Measurements from ENCODE around the gene THEM5.

The THEM5 gene

GRCh38 chr1:151838222-151839081 is 15.1 kb downstream of the THEM5 start:
- peak; percentile 56 for DNase-seq

DNA sequence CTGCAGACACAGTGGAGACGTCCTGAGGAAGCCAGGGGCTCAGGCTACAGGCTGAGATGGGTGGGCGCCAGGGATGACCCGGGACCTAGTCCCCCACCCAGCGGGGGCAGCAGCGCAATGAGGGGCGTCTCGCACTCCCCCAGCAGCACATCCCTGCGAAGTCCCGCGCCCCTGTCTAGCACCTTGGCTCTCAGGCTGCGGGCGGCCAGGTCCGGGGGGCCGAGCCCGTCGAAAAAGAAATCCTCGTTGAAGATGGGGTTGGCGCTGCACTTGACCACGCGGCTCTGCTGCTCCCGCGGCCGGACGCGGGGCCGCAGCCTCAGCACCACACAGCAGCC is 15.7 kb downstream of the THEM5 start:
- no peak for DNase-seq

GRCh38 chr1:151837197-151837596 is 16.3 kb downstream of the THEM5 start:
- DNase-seq: no peak

DNA sequence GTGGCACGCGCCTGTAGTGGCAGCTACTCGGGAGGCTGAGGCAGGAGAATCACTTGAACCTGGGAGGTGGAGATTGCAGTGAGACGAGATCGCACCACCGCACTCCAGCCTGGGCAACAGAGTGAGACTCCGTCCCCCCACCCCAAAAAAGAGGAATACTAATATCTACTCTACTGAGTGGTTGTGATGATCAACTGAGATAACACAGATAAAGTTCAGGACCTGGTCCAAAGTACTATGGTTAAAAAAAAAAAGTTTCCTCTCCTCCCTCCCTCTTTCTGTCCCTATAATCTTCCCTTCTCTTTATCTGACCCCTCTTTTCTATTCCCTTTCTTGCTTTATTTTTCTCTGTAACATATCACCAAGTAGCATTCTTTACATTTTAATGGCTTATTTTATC is 17.9 kb downstream of the THEM5 start:
- DNase-seq: no peak

DNA sequence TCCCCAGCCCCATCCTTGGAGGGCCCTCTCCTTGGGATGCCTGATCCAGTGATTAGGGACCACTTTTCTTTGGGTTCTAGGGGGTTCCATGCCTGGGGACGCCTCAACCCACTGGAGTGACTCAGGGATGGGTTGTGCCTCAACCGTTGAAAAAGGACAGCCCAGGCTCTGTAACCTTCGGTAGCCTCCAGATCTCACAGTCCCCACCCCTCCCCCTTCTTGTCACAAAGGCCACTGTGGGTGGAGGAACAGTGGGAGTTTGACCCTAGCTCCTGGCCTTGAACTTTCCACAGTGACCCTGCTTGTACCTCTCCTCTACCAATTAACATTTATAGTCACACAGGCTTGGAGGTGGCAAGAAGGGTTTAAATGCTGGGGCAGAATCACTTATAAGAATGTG is 19.3 kb downstream of the THEM5 start:
- no peak for DNase-seq

DNA sequence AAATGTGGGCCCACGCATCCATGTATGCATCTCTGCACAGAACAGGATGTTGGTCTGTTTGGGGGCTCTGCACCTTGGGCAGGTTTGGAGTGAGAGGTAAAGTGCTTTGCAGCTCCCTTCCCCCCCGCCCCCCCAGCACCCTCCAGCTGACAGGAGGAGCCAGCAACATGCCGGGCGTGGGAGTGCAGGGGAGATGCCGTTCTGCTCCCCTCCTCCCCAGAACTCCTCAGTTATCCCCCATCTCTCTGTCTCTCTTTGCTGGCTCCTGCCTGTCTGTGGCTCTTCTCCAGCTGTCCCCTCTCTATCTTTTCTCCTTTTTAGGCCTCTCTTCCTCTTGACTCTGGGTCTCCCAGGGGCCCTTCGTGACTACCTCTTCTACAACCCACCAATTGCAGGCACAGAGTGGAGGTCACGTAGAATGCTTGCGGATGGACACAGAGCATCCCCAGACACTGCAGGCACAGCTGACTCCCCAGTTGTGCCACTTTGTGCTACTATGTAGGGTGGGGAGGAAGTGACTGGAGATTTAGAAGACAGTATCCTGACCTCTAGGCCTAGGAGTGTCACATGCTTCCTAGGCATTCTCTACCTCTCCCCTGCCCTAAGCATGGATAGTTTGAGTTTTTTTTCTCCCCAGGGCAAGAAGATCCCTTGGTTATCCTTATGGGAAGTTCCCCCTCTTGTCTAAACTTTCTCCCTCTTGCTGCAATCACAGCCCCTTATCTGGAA is 20.2 kb downstream of the THEM5 start:
- no peak for DNase-seq

GRCh38 chr1:151832318-151832980 is 21.1 kb downstream of the THEM5 start:
- no peak for DNase-seq

DNA sequence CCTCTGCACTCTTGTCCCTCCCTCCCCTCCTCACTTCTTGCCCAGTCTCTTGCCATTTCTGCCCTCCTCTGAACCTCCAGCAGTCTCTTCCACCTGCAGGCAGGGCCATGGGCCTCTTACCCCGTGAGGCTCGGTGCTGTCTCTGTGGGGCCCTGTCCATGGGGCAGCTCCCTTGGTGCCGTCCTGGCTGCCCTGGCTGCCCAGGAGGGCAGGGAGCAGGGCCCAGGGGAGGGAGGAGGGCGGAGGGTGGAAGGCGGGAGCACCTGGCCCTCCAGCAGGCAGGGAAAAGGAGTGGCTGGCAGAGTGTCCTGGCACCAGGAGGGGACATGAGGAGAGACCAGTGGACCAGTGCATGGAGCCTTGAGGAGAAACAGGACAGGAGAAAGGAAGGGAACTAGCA is 21.9 kb downstream of the THEM5 start, which contains the start of gene RORC:
RORC (minus strand) TSS at position 198 of the 400 bp plus-strand sequence; CDS start at position 160, 38 bp downstream.
- DNase-seq: no peak

DNA sequence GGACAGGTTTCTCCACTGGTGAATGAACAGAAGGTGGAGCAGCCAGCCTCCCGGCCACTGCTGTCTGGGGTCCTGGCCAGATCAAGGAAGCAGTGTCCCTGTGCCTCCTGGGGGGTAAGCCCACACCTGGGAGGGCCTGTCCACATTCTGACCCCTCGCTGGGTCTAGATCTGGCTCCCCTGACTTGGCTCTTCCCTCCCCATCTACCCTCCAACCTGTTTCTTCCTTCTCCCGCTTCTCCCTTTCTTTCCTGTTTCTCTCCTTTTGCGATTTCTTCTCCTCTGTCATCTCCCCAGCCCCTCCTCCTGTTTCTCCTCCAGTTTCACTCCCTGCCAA is 22.3 kb downstream of the THEM5 start:
- no peak for DNase-seq

DNA sequence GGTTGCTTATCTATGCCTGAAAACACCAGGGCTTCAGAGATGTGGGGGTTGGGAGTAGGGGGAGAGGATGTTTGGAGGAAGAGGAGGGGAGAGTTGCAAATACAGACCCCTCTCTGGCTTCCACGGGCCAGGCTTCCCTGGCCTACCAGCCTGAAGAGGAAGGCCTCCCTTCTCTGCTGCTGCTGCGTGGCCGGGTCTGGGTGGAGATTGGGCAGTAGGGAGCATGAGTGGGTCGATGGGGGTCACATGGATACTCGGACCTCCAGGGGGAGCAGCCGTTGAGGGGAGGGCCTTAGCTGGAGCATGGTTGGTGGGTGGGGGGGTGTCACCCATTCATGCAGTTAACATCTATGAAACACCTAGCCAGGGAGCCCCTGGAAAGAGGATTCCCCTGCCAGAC is 23.5 kb downstream of the THEM5 start:
- no peak for DNase-seq

GRCh38 chr1:151829352-151830046 is 24.0 kb downstream of the THEM5 start:
- DNase-seq: no peak

DNA sequence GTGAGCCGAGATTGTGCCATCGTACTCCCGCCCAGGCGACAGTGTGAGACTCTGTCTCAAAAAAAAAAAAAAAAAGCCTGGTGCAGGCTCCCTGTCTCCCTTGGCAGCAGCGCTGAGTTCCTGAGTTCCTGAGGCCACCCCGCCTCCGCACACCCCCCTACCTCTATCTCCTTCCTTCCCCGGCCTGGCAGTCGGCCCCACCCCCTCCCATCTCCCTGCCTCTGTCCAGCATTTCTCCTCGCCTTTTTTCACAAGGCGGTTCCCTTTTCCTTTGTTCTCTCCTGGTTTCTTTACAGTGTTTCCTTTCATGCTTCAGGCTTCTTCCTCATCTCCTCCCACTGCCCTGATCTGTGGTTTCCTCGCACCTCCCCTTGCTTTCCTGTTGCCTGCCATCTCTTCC is 24.6 kb downstream of the THEM5 start:
- no peak for DNase-seq

DNA sequence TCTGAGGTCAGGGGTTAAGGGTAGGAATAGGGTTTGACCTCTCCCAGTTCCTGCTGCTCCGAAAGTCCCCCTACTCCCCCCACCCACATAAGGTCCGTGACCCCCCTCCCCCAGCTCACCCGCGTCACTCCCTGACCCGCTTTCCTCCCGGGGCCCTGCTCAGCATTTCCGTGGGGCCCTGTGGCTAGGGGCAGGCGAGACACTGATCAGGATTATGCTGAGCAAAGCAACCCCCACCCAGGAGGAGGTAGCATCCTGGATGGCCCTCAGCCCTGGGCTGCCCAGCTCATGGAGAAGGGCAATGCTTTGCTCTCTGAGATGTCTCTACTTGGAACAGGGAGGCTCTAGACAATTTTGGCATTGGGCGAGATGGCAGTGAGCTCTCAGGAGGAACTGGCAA is 25.7 kb downstream of the THEM5 start:
- no peak for DNase-seq

DNA sequence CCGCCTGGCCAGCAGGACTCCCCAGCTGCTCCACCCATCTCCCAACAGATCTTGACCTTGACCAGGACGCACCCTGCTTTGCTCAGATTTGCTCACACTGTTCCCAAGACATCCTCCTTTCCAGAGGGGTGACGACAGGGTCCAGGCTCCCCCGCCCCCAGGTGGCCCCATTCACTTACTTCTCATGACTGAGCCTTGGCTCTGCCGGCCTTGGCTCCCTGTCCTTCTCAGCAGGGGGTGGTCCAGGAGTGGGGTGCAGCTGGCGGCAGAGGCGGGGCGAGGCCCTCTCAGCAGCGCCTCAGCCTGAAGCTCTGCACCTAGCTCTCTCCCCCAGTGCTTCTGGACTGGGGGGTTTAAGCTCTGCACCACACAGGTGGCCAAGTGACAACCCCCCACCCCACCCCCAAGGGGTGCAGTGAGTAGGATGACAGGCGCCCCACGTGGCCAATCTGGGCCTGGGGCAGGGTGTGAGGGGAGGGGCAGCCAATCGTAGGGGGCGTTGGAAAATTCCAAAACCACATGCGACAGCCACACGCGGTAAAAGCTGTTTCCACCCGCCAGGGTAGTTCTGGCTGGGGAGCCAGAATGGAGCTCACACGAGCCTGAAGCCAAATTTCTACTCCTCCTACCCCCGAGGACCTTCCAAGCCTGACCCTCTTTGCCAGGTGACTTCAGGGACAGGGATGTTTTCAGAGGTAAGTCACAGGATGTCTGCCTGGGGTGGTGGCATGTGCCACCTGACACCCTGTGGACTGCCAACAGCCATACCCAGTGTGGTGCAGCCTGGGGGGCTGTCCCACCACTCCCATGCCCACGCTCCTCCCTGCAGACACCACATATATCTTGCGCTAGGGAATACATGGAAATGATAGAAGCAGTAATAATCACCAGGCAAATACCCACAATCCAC is 27.5 kb downstream of the THEM5 start:
- DNase-seq: no peak

DNA sequence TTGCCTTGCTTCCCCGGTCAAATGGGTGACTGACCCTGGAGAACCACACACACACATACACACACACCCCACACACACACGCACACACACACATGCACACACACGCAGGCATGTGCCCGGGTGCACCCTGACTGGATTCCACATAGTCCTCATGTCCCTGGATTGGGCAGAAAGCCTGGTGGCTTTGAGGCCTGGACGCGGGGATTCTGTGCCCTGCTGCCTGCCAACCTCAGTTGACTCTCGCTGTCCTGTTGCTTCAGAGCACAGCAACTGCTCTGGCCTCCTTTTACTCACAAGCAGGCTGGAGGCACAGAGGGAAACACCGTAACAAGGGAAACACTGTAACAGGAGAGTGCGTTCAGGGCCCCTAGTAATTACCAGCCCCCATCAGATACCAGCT is 28.3 kb downstream of the THEM5 start:
- DNase-seq: no peak

DNA sequence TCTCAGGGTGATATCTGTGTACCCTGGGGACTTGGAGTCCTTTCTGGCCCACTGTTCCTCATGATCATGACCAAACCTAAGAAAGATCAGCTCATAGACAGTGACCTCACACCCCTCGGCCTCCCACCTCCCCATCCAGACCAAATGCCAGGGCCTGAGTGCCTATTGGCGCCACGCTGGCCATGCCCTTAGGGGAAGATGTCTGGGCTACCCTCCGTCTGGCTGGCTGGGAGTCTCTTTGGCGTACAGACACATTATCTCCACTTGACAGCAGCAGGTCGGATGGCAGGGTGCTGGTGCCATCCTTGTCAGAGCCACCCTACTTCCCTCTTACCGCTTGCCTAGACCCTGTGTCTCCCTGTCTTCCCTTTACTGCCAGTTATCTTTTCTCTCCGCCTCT is 30.3 kb downstream of the THEM5 start:
- no peak for DNase-seq

DNA sequence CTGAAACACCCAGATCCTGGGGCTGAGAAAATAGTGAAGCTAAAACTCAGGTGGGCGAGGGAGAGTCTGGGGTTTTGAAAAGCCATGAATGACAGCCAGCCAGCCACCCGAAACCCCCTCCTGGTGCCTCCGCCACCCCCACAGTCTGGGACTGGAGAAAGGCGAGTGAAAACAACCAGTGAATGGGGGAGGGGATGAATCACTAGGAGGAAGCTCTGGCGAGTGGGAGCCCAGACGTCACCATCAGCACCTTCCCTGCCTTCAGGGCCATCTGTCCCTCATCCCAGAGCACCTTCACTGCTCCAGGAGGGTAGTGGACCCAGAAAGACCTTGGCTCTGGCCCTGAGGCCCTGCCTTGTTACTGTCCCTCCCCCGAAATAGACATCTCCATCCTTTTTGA is 31.1 kb downstream of the THEM5 start:
- DNase-seq: no peak

DNA sequence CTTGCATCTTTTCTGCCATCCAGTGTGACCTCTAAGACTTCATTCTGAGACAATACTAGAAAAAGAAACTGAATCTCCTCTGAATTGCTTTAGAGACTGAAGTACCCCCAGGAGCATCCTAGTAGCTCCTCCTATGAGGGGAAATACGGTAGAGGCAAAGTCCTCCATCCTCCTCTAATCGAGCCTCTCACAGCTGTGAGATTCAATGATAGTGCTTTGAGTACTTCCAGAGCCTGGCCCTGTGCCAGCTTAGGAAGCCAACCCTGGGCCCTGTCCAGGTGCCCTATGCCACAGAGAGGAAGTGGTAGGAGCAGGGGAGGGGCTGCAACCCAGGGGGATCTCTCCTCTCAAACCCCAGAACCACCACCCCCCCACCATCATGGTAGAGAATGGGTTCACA is 32.6 kb downstream of the THEM5 start:
- no peak for DNase-seq

DNA sequence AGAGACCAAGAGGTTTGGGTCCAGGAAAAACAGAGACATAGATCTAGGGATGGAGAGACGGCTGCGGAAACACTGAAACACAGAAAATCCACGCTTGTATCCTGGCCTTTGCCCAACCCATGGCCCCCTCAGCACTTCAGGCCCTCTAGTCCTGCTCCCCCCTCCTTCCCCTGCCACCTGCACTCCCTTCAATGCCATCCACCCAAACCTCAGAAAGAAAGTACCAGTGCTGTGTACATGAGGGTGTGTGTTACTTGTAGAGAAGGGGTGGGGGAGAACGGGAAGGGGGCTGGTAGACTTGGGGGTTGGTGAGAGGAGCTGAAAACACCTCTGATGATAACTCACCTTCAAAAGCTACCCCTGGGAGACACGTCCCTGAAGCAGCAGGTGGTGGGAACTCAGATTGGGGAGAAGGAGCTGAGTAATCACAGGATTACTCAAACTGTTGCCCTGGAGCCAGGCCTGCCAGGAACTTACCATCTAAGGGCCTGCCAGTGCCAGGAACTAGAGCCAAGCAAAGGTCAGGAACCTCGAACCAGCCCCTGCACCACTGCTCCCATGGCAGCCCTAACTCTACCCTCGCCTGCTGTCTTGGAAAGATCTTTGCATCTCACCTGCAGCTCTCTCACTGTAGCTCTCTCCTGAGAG is 33.4 kb downstream of the THEM5 start:
- no peak for DNase-seq

- no peak for DNase-seq
Measured at GRCh38 chr1:151819227-151819835, 34.2 kb downstream of the THEM5 start.

- no peak for DNase-seq
Measured at GRCh38 chr1:151817353-151817730, 36.2 kb downstream of the THEM5 start.

Measured in right forelimb (tissue), 1 donor.